GM18870 (cell line): ENCODE measurements around the gene NOVA2.
"Not testable (repeated sequence)": the region's sequence is repeated elsewhere in the genome, so short reads cannot be mapped to it uniquely, and the experiment has no call there.

Source experiments
- ATAC-seq: cut with Tn5 transposase; IDR thresholded peaks from one replicate; pipeline ENCODE4 v1.9.1; 2021; ENCODE audit warnings: moderate library complexity; ENCODE audit not compliant: unreplicated experiment

The NOVA2 gene

GRCh38 chr19:45897261-45897812 is 76.3 kb downstream of the NOVA2 start:
- no peak for ATAC-seq

- ATAC-seq: not testable (repeated sequence)
Measured at GRCh38 chr19:45895983-45896599, 77.6 kb downstream of the NOVA2 start.

DNA sequence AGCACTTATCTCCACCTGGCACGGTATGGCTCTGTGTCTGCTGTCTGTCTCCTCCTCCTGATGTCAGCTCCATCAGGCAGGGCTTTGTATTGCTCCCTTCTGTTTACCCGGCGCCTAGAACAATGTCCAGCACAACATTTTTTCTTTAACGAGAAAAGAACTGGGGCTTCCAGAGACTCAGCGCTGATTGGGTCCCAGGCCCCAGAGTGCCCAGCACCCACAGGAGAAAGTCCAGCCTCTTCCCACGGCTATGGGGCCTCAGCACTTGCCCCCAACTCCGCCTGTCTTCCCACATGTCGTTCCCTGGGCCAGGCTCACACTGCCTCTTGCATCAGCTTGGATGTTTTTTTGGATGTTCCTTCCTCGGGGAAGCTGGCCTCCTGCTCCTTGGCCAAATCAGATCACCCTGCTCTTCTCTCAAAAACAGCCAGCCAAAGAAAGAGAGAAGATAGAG is 78.1 kb downstream of the NOVA2 start:
- ATAC-seq: no peak

DNA sequence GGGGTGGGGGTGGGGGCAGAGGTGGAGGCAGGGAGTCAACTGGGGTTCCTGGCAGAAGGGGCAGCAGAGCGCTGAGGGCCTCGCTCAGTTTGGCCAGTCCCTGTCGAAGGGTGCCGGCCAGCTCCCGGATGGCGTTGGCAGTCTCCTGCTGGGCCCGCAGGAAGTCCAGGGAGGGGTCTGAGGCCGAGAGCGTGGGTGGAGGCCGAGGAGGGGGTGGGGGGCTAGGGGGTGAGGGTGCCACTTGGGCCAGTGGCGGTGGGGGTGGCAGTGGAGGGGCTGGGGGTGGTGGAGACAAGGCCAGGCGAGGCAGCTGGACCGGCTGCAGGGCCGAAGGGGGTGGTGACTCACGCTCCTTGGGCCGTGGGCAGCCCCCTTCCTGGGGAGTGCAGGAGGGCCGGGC is 82.8 kb downstream of the NOVA2 start:
- no peak for ATAC-seq

DNA sequence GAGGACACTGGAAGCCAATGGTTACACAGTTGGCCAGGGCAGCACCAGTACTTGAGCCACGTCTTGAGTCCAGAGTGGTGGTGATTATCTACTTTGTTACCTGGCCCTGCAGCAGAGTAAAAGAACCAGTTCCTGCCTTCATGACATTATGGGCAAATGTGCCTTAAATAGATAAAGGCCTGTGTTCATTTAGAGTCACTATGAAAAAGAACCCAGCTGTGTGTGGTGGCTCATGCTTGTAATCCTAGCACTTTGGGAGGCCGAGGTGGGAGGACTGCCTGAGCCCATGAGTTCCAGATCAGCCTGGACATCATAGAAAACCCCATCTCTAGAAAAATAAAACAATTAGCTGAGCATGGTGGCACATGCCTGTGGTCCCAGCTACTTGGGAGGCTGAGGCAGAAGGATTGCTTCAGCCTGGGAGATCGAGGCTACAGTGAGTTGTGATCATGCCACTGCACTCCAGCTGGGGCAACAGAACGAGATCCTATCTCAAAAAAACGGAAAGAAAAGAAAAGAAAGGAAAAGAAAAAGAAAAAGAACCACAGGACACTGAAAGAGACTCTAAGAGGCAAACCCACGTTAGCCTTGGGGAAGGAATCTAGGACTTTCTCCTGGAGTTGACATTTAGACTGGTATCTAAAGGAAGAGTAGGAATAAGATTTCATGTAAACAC is 84.3 kb downstream of the NOVA2 start:
- ATAC-seq: no peak

DNA sequence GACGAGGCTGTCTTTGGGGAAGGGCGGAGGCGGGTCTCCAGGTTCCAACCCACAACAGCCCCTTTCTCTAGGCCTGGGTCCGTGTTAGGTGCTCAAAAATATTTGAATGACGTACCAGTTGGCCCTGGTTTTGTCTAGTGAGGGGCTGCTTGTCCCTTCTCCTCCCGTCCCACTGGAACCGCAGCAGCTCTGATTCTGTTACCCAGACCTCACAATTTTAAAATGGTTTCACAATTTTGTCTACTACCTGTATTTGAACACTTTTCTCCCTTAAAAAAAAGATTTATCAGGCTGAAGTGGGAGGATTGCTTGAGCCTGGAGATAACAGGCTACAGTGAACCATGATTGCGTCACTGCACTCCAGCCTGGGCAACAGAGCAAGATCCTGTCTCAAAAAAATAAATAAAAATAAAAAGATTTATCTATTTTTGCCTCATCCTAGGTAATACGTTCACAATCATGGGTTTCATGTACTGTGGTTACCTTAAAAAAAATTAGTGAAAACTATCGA is 86.4 kb downstream of the NOVA2 start:
- ATAC-seq: no peak

DNA sequence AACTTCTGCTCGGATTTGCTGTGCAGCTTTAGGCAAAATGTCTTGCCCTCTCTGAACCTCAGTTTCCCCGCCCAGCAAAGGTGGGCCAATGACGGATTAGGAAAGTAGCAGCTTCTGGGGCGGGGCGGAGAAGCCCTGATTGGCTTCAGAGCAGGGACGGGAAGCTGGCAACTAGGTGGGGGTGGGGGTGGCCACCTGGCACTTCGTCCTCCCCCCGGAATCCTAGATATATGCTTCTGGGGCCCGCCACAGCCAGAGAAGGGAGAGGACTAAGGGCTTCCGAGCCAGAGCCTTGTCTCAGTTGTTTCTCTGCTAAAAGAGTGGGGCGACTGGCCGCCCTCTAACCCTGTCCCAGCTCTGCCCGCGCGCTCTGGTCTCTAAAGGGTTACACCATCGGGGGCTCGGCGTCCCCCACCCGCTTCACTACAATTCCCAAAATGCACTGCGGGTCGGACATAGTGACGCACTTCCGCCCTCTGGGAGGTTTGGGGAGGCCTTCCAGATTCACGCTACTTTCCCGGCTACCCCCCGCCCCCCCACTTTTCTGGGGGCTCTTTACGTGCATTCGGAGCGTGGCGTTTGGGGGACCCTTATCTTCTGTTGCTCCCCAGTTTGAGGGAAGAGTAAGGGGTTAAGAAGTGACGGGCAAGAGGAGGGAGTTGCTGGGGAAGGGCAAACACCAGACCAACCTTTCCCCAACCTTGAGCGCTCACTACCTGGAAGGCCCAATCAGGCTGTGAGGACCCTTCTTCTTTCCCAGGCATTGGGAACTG is 87.1 kb downstream of the NOVA2 start:
- no peak for ATAC-seq

GRCh38 chr19:45885556-45886426 is 87.9 kb downstream of the NOVA2 start, which contains the start of gene IRF2BP1:
TSS of gene IRF2BP1 (minus strand) at chr19:45886141. CDS start at chr19:45885774, 367 bp downstream.
- no peak for ATAC-seq

GRCh38 chr19:45884682-45885555 is 88.7 kb downstream of the NOVA2 start:
- ATAC-seq: no peak

DNA sequence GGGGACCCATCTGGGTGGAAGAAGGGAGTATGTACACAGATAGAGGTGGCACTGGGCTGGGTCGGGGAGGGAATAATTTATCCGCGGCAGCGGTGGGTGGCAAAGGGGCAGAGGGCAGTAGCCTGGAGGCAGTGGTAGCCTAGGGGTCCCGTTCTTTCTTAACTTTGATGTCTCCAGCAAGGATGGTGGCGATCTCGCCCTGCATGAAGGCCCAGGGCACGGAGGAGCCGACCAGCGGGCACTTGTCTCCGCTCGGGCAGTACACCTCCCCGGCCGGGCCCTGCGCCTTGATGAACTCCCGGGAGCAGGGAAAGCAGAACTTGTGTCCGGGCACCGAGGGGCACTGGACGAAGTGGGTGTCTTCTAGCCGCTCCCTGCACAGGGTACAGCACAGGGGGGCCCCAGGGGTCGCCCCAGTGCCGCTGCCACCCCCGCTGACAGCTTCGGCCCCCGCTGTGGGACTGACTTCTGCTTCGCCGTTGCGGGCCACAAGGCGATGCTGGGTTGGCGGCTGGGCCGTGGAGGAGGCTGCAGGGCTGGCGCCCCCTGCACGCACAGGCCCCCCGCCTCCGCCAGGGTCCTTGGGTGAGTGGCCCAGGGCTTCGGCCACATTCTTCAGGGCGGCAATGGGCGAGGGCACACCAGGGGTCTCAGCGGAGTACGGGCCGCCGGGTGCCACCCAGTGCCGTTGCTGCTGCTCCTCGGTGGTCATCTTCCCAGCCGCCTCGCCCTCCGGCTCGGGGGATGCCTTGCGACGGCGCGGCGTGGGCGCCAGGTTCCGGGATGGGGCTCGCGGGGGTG is 89.6 kb downstream of the NOVA2 start:
- ATAC-seq: no peak
